OCI-LY3 (cell line): ENCODE results near the gene SMG7.

ENCODE experiments used
- CTCF ChIP-seq: fragments of 200-600, 300-600 bp; sonication (generic); IDR thresholded peaks from 2 replicates; pipeline ENCODE4 v1.5.1; 2014; ENCODE audit warnings: antibody characterized with exemption, low read length, low read depth
- EZH2phosphoT487 ChIP-seq: fragments of 200-600 bp; shearing (Covaris generic); IDR thresholded peaks from 2 replicates; pipeline ENCODE4 v1.6.1; 2018; ENCODE audit warnings: antibody characterized with exemption, mixed run types, low read depth

- no peak for TF ChIP-seq CTCF
- no peak for TF ChIP-seq EZH2phosphoT487
Measured at GRCh38 chr1:183553764-183554163, 81.5 kb downstream of the SMG7 start.
